MM.1S (cell line): ENCODE data around the gene DCLK1.

Experiments
- DNase-seq: peaks from one replicate; pipeline ENCODE4 v3.0.0-alpha.2; 2015
- H2AFZ ChIP-seq: fragments of 300-600 bp; sonication (generic); 2 replicates; pipeline ENCODE4 v1.6.0; 2016; ENCODE audit warnings: antibody characterized with exemption, low read length
- H3F3A ChIP-seq: fragments of 300-600 bp; sonication (generic); 2 replicates; pipeline ENCODE4 v1.6.1; 2016; ENCODE audit warnings: mild to moderate bottlenecking, antibody characterized with exemption, low read length, moderate library complexity, mixed read lengths; ENCODE audit not compliant: insufficient read depth
- H3K27ac ChIP-seq: fragments of 300-600 bp; sonication (generic); 2 replicates; pipeline ENCODE4 v1.5.1; 2016; ENCODE audit warnings: mild to moderate bottlenecking, low read length
- H3K27me3 ChIP-seq: fragments of 300-600 bp; sonication (generic); replicated peaks from 2 replicates; pipeline ENCODE4 v1.6.0; 2016; ENCODE audit warnings: low read length; ENCODE audit not compliant: insufficient read depth
- H3K36me3 ChIP-seq: fragments of 300-600 bp; sonication (generic); replicated peaks from 2 replicates; pipeline ENCODE4 v1.6.1; 2016; ENCODE audit warnings: mild to moderate bottlenecking, low read length, mixed read lengths; ENCODE audit not compliant: insufficient read depth
- H3K4me1 ChIP-seq: fragments of 300-600 bp; sonication (generic); 2 replicates; pipeline ENCODE4 v1.6.1; 2016; ENCODE audit warnings: low read length, mixed read lengths
- H3K4me2 ChIP-seq: fragments of 300-600 bp; sonication (generic); 2 replicates; pipeline ENCODE4 v1.6.0; 2016; ENCODE audit warnings: low read depth, low read length
- H3K4me3 ChIP-seq: fragments of 300-600 bp; sonication (generic); 2 replicates; pipeline ENCODE4 v1.5.1; 2016; ENCODE audit warnings: low read length, mixed read lengths
- H3K79me2 ChIP-seq: fragments of 300-600 bp; sonication (generic); 2 replicates; pipeline ENCODE4 v1.6.1; 2016; ENCODE audit warnings: mixed run types, low read length, mixed read lengths
- H3K9ac ChIP-seq: fragments of 300-600 bp; sonication (generic); 2 replicates; pipeline ENCODE4 v1.6.1; 2016; ENCODE audit warnings: low read length, mixed read lengths
- H3K9me2 ChIP-seq: fragments of 300-600 bp; sonication (generic); replicated peaks from 2 replicates; pipeline ENCODE4 v1.6.1; 2016; ENCODE audit warnings: mild to moderate bottlenecking, low read length, mixed read lengths; ENCODE audit not compliant: insufficient read depth
- H3K9me3 ChIP-seq: fragments of 300-600 bp; sonication (generic); replicated peaks from 2 replicates; pipeline ENCODE4 v1.6.1; 2016; ENCODE audit warnings: mild to moderate bottlenecking, low read length, mixed read lengths; ENCODE audit not compliant: insufficient read depth
- H4K20me1 ChIP-seq: fragments of 300-600 bp; sonication (generic); 2 replicates; pipeline ENCODE4 v1.6.1; 2016; ENCODE audit warnings: mild to moderate bottlenecking, low read length, moderate library complexity, mixed read lengths; ENCODE audit not compliant: insufficient read depth
- CTCF ChIP-seq: fragments of 300-600 bp; sonication (generic); IDR thresholded peaks from 2 replicates; pipeline ENCODE4 v1.5.1; 2016; ENCODE audit warnings: antibody characterized with exemption, low read length, mixed read lengths
- EZH2 ChIP-seq: fragments of 300-600 bp; sonication (generic); optimal IDR thresholded peaks from 2 replicates; pipeline ENCODE3; 2017; ENCODE audit warnings: low read depth, mild to moderate bottlenecking, antibody characterized with exemption, low read length, mixed read lengths
- EZH2phosphoT487 ChIP-seq: fragments of 300-600 bp; sonication (generic); IDR thresholded peaks from 2 replicates; pipeline ENCODE4 v1.6.1; 2018; ENCODE audit warnings: antibody characterized with exemption, low read length

DCLK1 gene

GRCh38 chr13:35810321-35810720 lies 320.9 kb downstream of the DCLK1 start:
- Histone ChIP-seq H3F3A (no peaks in the 10 kb centered on the region), H3K27ac (no peak overlapping the region), H3K4me3 (no peak overlapping the region), H3K4me2 (no peak overlapping the region), H3K9me2 (no peaks in the 10 kb centered on the region), H2AFZ (no peak overlapping the region), H3K79me2 (no peaks in the 10 kb centered on the region), H4K20me1 (no peaks in the 10 kb centered on the region), H3K4me1 (no peaks in the 10 kb centered on the region), H3K9ac (no peak overlapping the region), H3K27me3 (no peaks in the 10 kb centered on the region), H3K9me3 (no peaks in the 10 kb centered on the region), H3K36me3 (no peaks in the 10 kb centered on the region)
- DNase-seq: no peak
- TF ChIP-seq CTCF (no peak), EZH2 (no peak), EZH2phosphoT487 (no peak)

DNA sequence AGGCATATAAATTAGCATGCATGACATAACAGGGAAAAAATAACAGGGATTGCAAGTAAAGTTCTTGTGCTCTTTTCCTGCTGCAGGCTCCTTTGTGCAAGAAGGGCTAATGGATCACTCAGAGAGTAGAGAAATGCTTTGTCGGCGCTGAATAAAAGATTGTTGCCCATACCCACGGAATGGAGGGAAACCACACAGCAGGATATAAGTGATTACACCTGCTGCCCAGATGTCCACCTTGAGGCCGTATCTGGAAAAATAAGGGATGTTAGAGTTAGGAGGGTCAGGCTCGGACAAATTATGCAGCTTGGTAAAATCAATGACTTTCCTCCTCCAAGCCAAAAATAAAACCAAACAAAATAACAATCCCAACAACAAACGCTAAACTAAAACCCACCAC lies 322.3 kb downstream of the DCLK1 start:
- Histone ChIP-seq H3K4me3 (no peak overlapping the region), H2AFZ (no peak overlapping the region), H3K9me3 (no peaks in the 10 kb centered on the region), H4K20me1 (no peaks in the 10 kb centered on the region), H3K79me2 (no peaks in the 10 kb centered on the region), H3K4me2 (no peak overlapping the region), H3K4me1 (no peaks in the 10 kb centered on the region), H3K36me3 (no peaks in the 10 kb centered on the region), H3K9ac (no peak overlapping the region), H3F3A (no peaks in the 10 kb centered on the region), H3K27ac (no peak overlapping the region), H3K27me3 (no peaks in the 10 kb centered on the region), H3K9me2 (no peaks in the 10 kb centered on the region)
- no peak for DNase-seq
- no peak for TF ChIP-seq EZH2
- TF ChIP-seq CTCF: no peak
- TF ChIP-seq EZH2phosphoT487: no peak

- Histone ChIP-seq H3K9me3 (no peaks in the 10 kb centered on the region), H4K20me1 (no peaks in the 10 kb centered on the region), H3K27me3 (no peaks in the 10 kb centered on the region), H3K9me2 (no peaks in the 10 kb centered on the region), H3K9ac (no peak overlapping the region), H3K36me3 (no peaks in the 10 kb centered on the region), H3F3A (no peaks in the 10 kb centered on the region), H3K4me3 (no peak overlapping the region), H3K4me1 (no peaks in the 10 kb centered on the region), H3K27ac (no peak overlapping the region), H3K79me2 (no peaks in the 10 kb centered on the region), H2AFZ (no peak overlapping the region), H3K4me2 (no peak overlapping the region)
- TF ChIP-seq EZH2phosphoT487: no peak
- no peak for TF ChIP-seq EZH2
- no peak for TF ChIP-seq CTCF
- DNase-seq: no peak
Observed at GRCh38 chr13:35804901-35805300, 326.3 kb downstream of the DCLK1 start.
